Glomerular visceral epithelial cell (primary cell): ENCODE measurements around the gene TBC1D28.
"Not testable (repeated sequence)": the region's sequence is repeated elsewhere in the genome, so short reads cannot be mapped to it uniquely, and the experiment has no call there.

Experiments
- DNase-seq: peaks from one replicate; pipeline ENCODE4 v3.0.0-alpha.2; 2016; ENCODE audit errors: extremely low spot score

TBC1D28 gene

DNA sequence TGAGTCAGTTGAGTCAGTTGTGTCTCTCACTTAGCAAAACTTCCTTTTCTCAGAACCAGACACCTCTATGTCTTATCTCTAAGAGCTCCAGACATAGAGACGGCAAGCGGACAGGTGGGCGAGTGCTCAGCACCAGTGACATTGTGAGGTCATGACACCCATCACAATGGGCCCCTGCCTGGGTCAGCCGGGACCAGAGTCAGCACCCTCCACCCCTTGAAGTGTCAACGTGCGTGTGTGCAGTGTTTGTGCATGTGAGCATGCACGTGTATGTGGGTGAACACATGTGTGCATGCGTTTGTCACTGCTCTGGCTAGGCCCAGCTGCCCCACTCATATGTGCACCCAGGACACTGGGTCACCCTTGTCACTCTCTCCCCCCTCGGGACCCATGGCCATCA, at the start of gene TBC1D28:
Gene TBC1D28, minus strand, starts transcription at position 101 of the 400 bp plus-strand sequence. CDS start 3,039 bp downstream, outside the sequence.
- DNase-seq = not testable (repeated sequence)

DNA sequence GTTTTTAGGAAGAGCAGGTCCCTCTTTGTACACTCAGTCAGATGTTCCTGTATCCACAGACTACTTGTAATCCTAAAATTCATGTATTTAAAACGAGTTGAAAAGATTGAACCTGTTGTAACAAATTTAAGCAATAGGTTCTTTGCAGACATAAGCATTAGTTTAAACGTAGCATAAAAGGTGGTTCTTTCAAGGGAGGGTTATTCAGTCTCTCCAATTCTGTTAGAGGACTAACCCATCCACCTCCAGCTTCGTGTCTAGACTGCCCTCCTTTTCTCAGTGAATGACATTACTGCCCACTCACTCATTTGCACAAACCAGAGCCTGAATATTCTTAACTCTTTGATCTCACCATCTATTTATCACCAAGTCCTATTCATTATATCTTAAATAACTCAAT, 38.5 kb upstream of the TBC1D28 start:
- not testable (repeated sequence) for DNase-seq

DNA sequence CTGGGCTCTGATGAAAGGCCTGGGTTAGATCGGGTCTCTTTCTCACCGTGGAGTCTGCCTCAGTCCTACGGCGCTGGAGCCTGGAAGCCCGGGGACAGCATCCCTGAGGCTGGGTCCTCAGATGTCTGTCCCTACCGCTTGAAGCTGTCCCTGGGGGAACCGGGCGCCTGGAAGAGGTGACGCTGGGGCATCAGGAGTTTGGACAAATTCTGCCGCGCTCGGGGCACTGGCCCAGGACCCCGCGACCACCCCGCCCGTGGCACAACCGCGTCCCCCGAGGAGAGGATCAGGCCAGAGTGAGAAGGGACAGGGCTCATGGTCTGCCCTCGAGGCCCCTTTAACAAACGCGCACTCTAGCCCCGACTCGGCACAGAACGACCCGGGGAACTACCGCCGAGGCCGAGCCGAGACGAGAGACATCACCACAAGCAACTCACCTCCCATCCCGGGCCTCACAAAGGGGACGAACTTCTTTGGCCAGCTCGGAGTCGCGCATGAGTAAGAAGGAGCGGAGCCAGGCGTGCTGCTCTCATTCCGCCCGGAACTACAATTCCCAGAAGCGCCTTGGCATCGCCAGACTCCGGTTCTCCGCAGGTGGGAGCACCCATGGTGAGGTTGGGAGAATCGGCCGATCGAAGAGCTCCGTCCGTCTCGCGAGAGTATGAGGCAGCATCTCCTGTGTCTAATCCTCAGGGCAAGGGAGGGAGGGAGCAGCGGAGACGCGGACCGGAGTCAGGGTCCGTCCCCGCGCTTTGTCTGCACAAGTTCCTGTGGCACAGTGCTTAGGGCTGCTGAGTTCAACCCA, 37.8 kb upstream of the TBC1D28 start, which contains the start of gene FOXO3B:
Gene FOXO3B, minus strand, starts transcription at position 548 of the 805 bp plus-strand sequence. CDS start 663 bp downstream, outside the sequence.
- DNase-seq = peak; percentile 92

DNA sequence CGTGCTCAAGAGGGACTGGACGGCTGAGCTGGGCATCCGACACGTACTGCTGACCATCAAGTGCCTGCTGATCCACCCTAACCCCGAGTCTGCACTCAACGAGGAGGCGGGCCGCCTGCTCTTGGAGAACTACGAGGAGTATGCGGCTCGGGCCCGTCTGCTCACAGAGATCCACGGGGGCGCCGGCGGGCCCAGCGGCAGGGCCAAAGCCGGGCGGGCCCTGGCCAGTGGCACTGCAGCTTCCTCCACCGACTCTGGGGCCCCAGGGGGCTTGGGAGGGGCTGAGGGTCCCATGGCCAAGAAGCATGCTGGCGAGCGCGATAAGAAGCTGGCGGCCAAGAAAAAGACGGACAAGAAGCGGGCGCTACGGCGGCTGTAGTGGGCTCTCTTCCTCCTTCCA, 33.2 kb upstream of the TBC1D28 start:
- DNase-seq = not testable (repeated sequence)

DNA sequence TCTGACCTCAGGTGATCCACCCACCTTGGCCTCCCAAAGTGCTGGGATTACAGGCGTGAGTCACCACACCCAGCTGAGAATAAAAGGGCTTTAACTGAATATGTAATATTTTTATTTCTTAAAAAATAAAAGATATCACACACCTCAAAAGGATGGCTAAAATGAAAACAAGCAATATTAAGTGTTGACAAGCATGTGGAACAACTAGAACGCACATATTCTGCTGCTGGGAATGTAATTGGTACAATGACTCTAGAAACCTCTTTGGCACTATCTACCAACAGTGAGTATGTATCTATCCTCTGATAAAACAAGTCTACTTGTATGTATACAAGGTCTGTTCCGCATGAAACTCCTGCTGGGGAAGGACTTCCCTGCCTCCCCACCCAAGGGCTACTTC, 32.7 kb upstream of the TBC1D28 start:
- not testable (repeated sequence) for DNase-seq

DNA sequence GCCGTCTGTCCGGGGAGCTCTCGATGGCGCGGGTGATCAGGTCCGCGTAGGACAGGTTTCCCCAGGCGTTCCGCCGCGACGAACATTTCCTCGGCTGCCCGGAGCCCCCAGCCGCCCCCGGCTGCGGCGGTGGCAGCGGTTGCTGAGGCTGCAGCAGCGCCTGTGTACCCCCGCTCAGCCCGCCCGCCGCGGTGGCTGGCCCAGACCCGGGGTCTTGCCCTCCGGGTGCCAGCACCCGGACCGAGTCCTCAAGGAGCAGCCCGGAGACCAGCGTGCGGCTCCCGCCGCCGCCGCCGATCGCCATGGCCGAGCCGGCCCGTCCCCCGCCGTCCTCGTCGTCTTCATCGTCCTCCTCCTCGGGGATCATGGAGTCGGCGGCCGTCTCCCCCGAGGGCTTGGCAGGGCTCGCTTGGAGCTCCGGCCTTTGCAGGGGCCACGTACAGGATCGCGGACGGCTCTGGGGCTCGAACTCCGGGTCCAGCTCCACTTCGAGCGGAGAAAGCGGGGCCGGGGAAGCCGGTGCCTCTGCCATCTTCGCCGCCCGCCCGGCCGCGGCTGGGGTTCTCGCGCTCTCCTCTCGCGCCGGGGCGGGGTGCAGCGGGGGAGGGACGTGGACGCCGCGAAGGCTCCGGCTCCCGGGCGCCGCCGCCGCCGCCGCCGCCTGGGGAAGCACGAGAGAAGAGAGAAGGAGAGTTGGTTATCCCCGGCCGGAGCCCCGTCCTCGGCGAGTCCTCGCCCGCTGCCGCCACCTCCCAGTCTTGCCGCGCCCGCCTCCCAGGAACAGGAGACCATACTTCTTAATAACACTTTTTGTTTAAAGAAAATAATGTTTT, 28.4 kb upstream of the TBC1D28 start:
- DNase-seq = not testable (repeated sequence)

DNA sequence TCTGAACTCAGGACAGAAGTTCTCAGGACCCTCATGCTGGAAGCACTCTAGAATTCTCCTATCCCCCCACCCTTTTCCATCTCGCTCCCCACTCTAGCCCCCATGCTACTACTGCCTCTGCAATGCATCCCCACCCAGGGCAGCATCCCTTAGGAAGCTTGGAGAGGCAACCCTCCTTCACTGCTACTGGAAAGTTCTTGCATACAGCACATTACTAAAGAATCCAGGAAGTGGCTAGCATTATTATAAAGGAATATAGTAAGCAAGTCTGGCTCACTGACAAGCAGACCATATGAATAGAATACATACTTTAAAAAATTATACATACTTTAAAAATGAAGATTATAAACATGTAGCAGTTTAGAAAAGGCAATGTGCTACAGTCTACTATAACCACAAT, 24.4 kb upstream of the TBC1D28 start:
- not testable (repeated sequence) for DNase-seq

DNA sequence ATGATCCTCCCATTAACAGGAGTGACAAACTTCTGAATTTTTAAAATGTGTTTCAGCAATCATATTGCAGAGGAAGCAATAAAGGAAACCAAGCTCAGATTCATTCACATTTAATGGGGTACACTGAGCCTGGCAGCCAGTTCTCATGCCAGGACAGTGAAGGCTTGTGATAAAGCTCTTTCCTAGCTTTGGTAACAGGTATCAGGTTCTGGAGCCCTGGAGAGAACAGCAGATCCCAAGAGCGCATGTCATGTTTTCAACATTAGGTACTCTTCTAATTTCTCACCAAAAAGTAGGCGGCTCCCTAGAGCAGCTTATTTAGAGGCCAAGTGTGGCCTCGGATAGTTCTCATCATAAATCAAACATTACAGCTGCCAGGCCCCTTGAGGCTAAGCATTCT, 23.3 kb upstream of the TBC1D28 start:
- DNase-seq = not testable (repeated sequence)

DNA sequence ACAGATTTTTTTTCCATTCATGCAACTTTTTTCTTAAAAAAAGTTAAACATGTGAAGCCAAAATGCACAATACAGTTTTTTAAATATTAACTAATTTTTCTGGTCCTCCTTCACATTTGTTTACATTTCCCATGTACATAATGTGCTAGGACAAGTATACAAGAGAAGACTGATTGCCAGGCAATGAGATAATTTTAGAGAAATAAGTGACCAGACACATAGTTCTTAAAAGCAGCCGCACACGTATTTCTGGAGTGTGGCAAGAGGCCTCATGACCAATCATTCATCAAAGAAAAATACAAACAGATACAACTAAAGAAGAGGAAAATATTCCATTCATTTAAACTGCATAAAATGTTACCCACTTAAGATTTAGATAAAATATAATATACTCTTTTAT, 22.1 kb upstream of the TBC1D28 start:
- not testable (repeated sequence) for DNase-seq

DNA sequence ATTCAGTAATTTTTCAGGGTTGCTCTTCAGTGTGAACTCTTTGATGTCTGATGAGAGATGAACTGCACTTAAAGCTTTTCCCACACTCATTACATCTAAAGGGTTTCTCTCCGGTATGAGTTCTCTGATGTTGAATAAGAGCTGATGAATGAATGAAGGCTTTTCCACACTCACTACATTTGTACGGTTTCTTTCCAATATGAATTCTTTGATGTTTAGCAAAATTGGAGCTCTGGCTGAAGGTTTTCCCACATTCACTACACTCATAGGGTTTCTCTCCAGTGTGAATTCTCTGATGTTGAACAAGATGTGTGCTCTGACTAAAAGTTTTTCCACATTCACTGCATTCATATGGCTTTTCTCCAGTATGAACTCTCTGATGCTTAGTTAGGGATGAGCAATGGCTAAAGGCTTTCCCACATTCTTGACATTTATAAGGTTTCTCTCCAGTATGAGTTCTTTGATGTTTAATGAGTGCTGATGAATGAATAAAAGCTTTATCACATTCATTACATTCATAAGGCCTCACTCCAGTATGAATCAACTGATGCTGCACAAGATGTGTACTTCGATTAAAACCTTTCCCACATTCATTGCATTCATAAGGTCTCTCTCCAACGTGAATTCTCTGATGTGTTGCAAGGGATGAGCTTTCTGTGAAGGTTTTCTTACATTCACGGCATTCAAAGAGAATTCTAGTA, 17.9 kb upstream of the TBC1D28 start:
- DNase-seq = not testable (repeated sequence)

DNA sequence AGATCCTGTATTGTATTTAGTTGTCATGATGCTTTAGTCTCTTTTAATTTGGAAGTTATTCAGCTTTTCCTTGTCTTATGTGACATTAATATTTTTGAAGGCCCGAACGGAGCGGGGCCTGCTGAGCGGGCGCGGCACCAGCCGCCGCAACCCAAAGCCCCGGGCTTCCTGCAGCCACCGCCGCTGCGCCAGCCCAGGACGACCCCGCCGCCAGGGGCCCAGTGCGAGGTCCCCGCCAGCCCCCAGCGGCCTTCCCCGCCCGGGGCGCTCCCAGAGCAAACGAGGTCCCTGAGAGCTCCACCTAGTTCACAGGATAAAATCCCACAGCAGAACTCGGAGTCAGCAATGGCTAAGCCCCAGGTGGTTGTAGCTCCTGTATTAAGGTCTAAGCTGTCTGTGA, 5.9 kb upstream of the TBC1D28 start:
- DNase-seq = not testable (repeated sequence)

DNA sequence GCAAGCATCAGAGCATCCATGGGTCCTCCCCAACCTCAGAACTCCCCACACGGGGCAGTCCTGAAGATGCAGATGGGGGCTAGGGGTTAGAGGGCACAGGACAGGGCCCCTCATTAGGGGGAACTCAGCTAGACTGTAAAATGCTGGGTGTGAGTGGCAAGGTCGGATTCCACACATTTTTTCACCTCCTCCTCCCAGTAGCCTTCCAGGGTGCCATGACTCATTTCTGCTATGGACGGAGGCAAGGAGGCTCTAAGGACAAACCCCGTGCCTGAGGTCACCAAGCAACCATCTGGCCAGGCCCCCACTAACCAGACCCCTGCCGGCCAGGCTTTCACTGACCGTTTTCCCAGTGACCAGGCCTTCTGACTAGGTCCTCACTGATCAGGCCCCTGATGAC, 1.1 kb downstream of the TBC1D28 start:
- not testable (repeated sequence) for DNase-seq

DNA sequence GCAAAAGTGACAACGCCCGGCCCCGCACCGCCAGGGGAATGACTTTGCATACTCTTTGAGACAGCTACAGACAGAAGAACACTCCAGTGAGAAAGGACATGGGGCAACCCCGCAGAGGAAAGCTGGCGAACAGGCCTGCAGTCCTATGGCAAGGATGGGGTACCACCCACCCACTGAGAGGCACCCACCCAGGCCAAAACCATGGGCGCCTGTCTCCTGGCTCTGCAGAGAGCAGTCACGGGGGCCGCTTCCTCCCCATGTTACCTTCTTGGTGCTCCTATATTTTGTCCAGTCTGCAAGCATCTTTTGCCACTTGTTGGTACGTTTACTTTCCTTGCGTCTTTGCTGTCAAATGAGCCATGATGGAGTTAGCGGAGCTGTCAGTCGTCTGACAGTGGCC, 5.8 kb downstream of the TBC1D28 start:
- DNase-seq = not testable (repeated sequence)

DNA sequence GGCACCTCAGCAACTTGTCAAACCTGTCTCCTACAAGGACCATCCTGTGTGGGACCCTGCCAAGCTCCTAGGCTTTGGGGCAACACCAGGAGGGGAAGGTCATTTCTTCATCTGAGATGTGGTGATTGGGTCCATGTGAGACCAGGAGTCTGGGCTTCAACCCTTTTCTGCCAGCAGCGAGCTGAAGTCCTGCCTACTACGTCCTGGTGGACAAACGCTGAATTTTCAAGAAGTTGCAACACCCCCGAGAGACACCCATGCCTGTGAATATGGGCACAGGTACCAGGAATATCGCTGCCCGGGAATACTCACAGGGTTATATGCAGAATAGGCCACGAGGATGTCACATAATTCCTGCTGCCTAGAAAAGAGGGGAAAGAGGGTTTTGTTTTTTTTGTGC, 8.0 kb downstream of the TBC1D28 start:
- not testable (repeated sequence) for DNase-seq

DNA sequence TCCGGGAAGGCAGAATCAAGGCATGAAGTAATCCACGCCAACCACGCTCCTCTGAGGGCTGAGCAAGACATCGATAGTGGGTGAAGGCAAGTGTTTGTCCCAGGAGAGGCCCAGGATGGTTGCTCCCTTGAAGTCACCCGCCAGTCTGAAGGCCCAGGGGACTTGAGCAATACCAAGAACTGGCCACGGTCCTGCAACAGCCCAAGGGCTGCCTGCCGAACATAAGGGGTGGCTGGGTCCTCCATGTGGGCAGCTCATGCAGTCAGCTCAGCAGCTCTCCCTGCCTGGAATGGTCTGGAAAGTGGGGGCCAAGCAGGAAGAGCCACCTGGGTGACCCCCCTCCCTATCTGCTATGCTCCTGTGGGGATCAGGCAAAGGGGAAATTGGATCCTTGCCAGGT, 8.4 kb downstream of the TBC1D28 start:
- not testable (repeated sequence) for DNase-seq

DNA sequence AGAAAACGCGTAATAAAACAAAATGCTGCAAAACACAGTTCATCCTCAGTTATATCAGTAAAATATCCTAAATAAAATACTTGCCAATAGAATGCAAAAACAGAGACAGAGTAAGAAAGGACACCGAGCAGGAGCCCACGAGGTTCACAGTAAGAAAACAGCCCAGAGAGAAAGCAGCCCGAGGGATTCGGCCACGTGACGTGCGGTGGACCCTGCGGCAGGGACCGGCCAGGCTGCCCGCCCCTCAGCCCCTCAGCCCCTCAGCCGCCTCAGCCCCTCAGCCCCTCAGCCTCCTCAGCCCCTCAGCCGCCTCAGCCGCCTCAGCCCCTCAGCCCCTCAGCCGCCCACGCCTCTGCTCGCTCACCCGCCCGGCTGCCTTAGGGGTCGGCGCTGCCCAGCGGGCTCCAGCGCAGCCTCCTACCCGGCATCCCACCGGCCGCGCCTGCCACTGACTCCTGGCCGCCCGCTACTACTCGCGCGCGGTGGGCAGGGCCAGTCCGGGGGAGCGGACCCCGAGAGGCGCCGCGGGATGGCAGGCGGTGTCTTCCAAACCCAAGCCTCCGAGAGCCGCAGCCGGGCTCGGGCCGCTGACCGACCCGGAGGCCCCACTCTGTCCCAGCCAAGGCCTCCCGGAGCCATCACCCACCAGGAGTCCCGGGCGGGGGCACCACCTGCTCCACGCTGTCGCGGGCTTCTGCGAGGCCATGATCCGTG, 9.5 kb downstream of the TBC1D28 start:
- not testable (repeated sequence) for DNase-seq

DNA sequence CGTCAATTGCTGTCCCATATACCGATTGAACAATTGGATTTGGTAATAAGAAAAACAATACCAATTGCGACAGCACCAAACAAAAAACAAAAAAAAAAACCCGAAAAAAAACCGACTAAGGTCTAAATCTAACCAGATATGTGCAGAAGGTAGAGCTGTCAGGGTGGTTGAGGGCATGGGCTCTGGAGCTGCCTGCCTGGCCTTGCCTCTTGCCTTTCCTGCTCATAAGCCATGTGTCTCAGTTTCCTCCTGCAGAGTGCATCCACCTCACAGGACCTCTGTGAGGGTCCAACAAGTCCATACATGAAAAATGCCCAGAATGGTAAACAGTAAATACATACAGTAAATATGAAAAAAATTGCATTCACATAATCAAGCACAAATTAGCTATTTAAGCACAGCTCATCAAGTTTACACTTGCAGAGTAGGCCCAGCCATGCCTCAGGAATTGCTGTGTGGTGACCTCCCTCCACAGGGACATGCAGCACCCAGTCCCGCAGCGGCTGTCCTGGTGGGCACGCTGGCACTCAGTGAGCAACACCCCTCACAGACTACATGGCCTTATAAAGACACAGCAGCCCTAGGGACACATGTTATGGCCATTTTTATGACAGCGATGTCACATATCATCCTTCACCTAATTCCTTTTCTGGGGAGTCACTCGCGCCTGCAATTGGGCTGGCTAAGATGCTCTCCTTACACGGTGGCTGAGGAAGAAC, 17.9 kb downstream of the TBC1D28 start:
- no peak for DNase-seq

DNA sequence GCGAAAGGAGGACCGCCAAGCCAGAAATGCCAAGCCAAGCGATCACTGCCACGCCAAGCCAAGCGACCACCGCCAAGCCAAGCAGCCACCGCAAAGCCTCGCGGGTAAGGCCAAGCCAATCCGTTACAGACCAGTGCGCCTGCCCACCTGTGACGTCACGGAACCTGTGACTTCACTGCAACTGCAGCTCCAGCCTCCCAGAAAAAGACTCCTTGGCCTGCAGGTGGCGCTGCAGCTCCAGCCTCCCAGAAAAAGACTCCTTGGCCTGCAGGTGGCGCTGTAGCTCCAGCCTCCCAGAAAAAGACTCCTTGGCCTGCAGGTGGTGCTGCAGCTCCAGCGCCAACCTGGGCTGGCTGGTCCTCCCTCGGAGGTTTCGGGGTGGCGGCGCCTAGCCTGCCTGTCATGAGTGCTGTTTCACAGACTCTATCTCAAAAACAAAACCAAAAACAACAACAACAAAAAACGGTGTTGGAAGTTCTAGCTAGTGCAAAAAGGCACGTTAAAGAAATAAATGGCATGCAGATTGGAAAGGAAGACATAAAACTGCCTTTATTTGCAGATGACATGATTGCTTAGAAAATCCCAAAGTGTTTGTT, 18.6 kb downstream of the TBC1D28 start:
- DNase-seq = peak; percentile 69

DNA sequence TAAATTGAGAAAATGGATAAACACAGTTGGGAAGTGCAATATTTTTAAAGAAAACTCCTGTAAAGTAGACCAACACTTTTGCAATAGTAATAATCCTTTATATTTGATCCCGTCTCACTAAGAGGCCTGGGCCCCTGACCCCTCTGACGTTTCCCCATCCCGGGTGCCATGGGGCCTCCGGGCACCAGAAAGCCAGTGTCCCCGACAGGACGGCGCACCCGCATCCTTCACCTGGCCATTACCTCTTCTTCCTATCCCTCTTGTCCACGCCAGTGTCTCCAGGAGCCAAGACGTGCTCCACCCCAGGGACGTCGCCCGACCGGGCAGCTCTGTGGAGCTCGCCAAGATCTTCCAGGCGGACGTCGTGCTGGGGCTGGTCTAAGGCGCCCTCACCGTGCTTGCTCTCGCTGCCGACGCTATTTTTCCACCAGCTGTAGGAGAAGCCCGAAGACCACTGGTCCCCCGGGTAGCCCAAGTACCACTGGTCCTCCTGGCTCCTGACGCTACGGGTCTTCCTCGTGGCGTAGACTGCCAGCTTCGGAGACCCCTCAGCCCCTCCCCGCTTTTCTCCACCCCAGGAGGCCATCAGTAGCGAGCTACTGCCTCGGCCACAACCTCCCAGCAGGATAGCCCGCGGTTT, 19.2 kb downstream of the TBC1D28 start:
- not testable (repeated sequence) for DNase-seq

DNA sequence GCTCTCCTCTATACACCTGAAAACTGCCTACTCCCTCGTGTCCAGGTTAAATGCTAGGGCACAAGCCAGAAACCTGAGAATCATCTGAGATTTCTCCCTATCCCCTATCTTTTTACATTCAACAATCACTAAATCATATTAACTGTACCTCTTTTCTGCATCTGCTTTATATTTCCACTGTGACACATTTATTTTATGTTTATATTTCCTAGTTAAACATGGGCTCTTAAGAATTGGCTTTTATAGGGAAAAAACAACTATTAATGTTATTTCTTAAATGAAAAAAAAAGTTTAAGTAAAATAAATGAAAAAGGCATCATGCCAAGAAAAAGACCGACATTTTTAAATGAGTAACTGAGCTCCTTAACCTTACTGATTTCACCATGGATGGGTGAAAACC, 26.6 kb downstream of the TBC1D28 start:
- DNase-seq = not testable (repeated sequence)
